Erythroblast (primary cell): ENCODE measurements around the gene SIRPB2.

Source experiments
- GATA1 ChIP-seq: IDR thresholded peaks from 2 replicates; pipeline ENCODE4 v1.6.1; 2011; ENCODE audit warnings: low read depth, mild to moderate bottlenecking, control low read depth, low read length, moderate library complexity
- POLR2A ChIP-seq: IDR thresholded peaks from 2 replicates; pipeline ENCODE4 v1.6.1; 2011; ENCODE audit warnings: mild to moderate bottlenecking, low read length

GRCh38 chr20:1536893-1537730, 45.9 kb upstream of the SIRPB2 start:
- TF ChIP-seq POLR2A: no peak
- TF ChIP-seq GATA1: no peak
